ENCODE results near the gene AMBN.

GRCh38 chr4:70613306-70614183 is 21.5 kb downstream of the AMBN start:
- TF ChIP-seq EP300 (IDR thresholded peaks at IDR 0.05; ENCODE audit: borderline replicate concordance) = no peak
- TF ChIP-seq RAD21 (IDR thresholded peaks at IDR 0.05; ENCODE audit: low read depth) = no peak
- no peak for TF ChIP-seq YY1 (IDR thresholded peaks at IDR 0.05; ENCODE audit: low read depth)

All from Ishikawa (cell line).